HL-60/S4 treated with phorbol 12-myristate 13-acetate at 8.2 ng/mL for 4 days and 3 days (cell line): ENCODE results near the gene TBC1D22A.

Source experiments
- in situ Hi-C: fragments of 300-500 bp; cut with MboI; formaldehyde crosslinking; loops from 2 replicates; pipeline ENCODE4 v1.15.0; 2022; ENCODE audit warnings: low sequenced_read_pairs

Gene TBC1D22A

DNA sequence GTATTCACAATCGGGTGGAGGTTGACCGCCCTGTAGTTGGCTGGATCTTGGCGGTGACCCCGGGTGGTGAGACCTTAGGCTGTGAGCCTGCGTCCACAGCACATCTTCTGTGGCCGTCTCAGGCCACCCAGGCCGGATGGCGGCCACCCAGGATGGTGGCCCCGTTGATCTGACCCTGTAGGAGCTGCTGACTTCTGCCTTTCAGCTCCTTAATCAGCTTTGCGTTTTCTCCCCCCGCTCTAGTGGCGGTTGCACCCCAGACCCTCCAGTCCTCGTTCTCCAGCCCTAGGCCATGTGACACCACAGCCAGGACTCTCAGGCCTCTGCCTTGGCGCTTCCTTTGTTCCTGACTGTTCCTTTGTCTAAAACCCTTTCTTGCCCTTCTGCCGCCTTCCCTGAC, 244.0 kb downstream of the TBC1D22A start:
- in situ Hi-C loops = no loop called here

- in situ Hi-C loops = no loop called here
Measured at GRCh38 chr22:47006869-47007268, 244.4 kb downstream of the TBC1D22A start.

DNA sequence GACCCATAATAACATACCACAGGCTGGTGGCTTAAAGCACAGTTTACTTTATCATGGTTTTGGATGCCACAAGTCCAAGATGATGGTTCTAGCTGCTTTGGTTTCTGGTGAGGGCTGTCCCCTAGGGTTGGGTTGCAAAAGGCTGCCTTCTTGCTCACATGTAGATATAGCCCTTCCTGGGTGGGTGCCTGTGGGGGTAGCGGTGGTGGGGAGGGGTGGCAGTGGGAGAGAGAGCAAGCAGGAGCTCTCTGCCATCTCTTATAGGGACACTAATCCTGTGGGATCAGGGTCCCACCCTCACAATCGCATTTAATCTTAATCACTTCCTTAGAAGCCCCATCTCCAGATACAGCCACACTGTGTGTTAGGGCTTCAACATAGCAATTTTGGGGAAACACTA, 245.0 kb downstream of the TBC1D22A start:
- in situ Hi-C loops = no loop called here

- in situ Hi-C loops = no loop called here
Measured at GRCh38 chr22:47008208-47008885, 245.9 kb downstream of the TBC1D22A start.

GRCh38 chr22:47009304-47010101, 247.1 kb downstream of the TBC1D22A start:
- in situ Hi-C loops = no loop called here

DNA sequence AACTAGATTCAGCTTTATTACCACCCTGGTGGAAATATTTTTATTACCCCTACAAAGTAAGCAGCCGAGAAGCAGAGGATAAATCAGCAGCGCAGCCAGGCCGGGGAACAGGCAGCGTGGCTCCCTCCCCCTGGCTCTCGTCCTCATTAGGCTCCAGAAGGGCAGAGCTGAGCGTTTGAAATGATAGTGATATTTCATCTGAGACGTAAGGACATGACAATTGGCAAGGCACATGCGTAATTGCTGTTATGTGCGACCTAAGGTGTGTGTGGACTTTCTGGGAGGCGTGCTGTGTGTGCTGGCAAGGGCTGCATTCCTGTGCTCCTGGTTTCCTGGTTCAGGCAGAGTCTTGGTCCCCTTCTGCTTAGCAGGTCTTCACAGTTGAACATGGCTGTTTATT, 247.8 kb downstream of the TBC1D22A start:
- in situ Hi-C loops = no loop called here

GRCh38 chr22:47011131-47011858, 248.8 kb downstream of the TBC1D22A start:
- in situ Hi-C loops = no loop called here

DNA sequence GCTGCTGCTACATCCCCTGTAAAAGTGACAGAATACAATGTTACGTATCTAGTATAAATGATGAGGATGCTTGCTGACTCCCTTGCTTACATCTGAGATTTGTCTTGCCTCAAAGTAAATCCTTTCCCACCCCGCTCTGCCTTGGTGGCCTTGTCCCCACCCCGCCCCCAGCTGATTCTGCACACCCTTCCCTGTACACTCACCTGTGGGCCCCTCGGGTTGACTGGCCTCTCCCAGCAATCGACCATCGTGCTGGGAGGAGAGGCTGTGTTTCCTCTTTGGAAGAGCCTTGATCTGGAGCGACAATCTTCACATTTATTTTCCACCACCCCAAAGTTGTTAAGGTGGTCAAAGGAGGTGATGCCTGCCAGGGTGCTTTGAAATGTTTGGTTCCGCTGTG, 249.4 kb downstream of the TBC1D22A start:
- in situ Hi-C loops = no loop called here

GRCh38 chr22:47012589-47013370, 250.3 kb downstream of the TBC1D22A start:
- in situ Hi-C loops = no loop called here

- in situ Hi-C loops = no loop called here
Measured at GRCh38 chr22:47013861-47014635, 251.6 kb downstream of the TBC1D22A start.

GRCh38 chr22:47014636-47015345, 252.3 kb downstream of the TBC1D22A start:
- in situ Hi-C loops = no loop called here

- in situ Hi-C loops = no loop called here
Measured at GRCh38 chr22:47015589-47016178, 253.2 kb downstream of the TBC1D22A start.

GRCh38 chr22:47016631-47017030, 254.2 kb downstream of the TBC1D22A start:
- in situ Hi-C loops = no loop called here

DNA sequence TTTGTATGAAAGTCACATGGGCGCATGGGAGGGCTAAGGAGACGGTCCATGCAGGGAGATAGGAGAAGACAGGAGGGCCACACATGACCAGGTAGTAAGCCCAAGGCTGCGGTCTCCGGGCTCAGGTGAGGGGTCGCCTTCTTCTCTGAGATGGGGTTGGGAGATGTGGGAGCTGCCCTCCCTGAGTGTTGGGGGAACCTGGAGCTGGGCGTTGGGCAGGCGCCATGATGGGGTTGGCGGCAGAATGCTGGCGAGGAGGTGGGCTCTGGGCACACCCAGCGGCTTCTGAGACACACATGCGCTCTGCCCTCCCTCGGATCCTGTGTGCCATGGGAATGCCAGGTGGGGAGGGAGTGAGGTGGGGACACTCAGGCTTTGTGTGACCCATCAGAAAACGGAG, 254.8 kb downstream of the TBC1D22A start:
- in situ Hi-C loops = no loop called here

DNA sequence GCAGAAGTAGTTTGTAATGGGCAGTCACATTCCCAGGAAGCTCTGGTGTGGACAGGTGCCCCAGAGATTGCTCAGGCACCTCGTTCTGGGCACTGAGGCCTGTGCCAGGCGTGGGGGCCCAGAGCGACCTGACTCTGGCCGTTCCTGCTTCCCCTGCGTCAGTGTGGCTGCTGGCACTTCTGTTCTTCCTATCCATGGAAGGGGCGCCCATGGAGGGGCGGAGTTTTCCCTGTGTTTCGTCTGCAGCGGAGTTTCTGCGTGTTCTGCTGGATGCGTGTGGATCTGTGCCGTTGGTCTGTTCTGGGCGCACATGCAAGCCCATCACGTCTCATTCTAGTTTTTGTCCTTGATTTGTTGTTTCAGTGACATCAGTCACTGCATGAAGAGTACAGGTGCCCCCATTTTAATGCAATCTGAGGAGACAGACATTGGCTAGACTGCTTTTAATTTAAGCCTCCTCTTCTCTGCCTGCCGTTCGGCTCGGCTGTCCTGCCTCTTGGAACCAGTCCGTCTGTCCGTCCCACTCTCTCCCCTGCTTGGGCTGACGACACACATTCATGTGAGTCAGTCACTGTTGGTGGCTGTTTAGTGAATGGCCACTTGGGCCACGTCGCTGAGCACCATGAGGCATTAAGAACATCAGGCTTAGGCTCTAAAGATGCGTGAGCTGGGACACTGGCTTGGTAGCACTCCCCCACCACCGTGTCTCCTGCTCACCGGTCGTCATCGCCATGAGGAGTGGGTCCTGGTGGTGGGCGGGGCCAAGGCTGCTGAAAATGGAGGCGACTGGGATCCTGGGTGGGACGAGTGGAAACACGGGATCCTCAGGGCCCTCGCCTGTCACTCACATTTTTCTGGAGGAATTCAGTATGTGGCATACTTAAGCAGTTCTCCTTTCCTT, 255.8 kb downstream of the TBC1D22A start:
- in situ Hi-C loops = no loop called here

DNA sequence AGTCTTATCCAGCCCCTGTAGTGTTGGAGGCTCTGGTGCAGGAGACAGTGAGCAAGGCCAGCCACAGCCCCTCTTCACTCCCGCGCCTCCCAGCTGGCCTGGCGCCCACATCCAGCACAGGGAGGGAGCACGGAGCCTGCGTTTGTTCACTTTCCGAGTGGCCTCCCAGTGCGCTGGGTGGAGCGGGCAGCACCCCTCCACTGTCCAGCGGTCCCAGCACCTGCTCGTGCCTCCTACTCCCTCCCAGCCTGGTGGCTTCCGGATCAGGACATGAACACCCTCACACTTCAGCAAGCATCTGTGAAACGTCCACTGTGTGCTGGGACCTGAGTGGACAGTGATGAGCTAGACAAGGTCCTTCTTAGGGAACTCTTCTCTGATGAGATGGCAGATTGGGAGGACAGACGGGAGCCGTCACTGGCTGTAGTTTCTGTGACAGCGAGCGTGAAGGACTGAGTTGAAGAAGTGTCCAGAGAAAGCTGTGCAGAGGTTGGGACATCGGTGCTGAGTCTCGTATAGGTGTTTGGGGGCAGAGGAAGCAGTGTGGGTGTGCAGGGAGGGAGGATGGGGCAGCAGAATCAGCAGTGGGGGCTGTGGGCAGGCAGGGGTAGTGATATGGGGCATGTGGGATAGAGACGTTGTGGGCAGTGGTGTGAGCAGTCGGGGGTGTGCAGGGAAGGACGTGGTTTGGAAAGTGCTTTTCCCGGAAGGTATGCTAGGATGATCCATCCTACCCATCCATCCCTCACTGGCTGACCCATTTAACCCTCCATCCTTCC, 256.8 kb downstream of the TBC1D22A start:
- in situ Hi-C loops = no loop called here

DNA sequence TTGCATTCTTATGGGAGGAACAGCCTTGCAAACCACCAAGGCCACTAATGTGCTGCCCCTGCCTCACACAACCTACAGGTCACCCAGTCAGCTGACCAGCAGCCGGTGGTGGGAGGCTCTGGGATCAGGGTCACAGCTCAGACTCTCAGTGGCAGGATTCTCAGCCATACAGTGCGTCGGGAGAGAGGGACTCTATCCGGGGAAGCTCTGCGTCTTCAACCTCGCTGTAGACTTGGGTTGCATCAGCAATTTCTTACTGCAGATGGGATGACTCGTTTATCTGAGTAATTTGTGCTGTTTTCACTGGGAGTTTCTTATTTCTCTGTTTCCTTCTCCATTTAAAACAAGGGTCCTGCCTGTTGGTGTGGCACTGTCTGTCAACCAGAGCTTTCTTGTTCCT, 257.7 kb downstream of the TBC1D22A start:
- in situ Hi-C loops = no loop called here
